GM12801 (cell line): ENCODE data around the gene ZER1.

ENCODE experiments used
- TF ChIP-seq, protein P1 (sequence below): IDR thresholded peaks from one replicate; pipeline ENCODE4 v1.5.1; 2011; ENCODE audit warnings: control low read depth; ENCODE audit not compliant: insufficient read length; ENCODE audit errors: extremely low read depth

ZER1 gene

DNA sequence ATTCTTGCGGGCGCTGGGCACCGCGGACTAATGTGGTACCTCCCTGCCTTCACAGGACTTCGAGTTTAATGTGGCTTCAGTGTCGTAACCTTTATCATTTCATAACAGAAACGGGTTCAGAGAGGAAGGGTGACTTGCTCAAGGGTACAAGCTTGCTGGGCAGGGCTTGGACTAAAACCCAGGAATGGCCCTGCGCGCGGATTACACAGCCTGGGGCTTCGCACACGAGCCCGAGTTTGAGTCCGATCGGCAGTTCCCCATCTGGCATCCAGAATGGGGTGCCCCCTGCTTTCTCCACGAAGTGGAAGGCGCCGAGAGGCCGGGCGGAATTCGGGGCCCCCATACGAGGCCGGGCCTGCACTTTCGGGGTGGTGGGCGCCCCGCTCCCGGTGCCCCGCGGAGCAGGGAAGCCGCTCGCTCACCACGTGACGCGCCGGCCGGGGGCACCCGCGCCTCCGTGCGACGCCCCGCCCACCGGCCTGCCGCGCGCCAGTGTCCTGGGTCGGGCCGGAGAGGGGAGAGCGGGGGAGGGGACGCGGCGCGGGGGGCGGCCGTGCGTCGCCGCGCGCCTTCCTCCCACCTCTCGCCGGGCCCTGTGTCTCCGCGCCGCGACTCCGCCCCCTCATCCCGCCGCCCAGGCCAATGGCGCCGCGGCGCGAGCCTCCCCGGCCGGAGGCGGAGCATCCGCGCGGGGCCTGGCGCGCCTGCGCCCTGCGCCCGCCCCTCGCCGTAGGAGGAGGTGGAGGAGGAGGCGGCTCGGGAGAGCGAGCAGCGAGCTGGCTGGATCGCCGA, 83.0 kb downstream of the ZER1 start, which contains the start of gene SET:
SET (plus strand) TSS at position 722 of the 792 bp plus-strand sequence. CDS start 361 bp downstream, outside the sequence.
- TF ChIP-seq, protein P1, sequence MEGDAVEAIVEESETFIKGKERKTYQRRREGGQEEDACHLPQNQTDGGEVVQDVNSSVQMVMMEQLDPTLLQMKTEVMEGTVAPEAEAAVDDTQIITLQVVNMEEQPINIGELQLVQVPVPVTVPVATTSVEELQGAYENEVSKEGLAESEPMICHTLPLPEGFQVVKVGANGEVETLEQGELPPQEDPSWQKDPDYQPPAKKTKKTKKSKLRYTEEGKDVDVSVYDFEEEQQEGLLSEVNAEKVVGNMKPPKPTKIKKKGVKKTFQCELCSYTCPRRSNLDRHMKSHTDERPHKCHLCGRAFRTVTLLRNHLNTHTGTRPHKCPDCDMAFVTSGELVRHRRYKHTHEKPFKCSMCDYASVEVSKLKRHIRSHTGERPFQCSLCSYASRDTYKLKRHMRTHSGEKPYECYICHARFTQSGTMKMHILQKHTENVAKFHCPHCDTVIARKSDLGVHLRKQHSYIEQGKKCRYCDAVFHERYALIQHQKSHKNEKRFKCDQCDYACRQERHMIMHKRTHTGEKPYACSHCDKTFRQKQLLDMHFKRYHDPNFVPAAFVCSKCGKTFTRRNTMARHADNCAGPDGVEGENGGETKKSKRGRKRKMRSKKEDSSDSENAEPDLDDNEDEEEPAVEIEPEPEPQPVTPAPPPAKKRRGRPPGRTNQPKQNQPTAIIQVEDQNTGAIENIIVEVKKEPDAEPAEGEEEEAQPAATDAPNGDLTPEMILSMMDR, result no peak

DNA sequence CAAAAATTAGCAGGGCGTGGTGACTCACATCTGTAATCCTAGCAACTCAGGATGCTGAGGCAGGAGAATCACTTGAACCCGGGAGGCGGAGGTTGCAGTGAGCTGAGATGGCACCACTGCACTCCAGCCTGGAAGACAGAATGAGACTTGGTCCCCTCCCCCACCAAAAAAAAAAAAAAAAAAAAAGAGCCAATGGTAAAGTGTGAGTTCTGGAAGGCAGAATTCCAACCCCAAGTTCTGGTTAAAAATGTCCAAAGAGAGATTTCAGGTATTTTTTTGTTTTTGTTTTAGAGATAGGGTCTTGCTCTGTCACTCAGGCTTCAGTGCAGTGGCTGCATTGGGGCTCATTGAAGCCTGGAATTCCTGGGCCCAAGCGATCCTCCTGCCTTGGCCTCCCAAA, 84.3 kb downstream of the ZER1 start:
- TF ChIP-seq, protein P1, result no peak

DNA sequence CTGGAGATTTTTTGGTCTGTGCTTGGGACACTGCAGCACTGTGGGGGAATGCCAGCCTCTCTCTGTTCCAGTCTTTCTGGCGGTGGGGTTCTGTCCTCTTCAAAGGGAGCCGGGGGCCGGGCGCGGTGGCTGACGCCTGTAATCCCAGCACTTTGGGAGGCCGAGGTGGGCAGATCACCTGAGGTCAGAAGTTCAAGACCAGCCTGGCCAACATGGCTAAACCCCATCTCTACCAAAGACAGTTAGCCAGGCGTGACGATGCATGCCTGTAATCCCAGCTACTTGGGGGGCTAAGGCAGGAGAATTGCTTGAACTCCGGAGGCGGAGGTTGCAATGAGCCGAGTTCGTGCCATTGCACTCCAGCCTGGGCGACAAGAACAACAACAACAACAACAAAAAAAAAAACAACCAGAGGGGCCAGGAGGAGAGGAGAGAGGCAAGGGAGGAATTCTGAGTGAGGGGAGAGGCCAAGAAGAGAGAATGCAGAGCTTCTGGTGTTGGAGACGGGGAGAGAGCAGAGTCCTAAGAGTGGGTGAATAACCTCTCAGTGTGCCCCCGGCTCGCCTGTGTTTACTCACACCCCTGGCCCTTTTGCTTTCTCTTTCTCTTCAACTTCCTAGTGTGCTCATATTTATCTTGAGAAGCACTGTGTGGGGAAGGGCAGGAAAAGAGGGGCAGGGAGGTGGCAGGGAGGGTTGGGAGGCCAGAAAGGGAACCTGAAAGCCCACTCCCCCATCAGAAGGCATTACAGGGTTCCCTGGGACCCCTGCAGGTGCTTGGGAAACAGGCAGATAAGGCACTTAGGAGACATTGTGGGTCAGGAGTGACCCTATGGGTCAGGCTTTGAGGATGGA, 85.9 kb downstream of the ZER1 start:
- TF ChIP-seq, protein P1, result no peak

DNA sequence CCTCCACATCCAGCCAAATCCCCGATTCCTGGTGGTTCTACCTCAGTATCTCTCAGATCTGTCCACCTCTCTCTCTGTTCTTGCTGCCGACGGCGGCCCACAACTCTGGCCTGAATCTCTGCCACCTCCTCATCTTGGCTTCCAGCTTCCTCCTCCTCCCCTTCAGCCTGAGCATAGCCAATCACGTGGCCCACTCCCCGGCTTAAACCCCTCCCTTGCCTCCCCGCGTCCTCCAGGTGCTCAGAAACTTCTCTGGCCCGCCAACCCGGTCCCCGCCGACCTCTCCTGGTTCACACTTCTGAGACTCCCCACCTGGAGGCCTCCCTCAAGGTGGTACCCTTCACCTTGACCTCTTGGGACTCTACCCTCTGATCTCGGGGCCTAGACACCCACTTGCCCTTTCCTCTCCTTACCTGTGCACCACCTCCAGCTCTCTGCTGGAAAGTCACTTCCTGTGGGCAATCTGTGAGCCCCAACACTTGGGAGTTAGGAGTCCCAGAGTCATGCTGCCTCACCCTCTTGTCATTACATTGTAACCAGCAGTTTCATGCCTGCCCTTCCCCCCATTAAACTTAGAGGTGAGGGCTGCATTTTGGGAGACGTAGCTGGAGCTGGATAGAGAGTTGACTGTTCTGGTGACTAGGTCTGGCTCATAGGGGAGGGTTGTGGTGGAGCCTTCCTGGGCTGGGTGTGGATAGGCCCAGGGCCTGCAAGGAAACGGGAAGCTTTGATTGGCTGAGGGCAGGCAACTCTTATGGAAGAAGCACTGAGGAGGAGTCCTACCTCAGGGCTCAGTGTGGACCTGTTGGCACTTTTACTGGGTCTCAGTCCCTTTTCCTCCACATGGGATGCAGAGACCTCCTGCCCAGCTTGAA, 87.2 kb downstream of the ZER1 start:
- TF ChIP-seq, protein P1, result no peak

DNA sequence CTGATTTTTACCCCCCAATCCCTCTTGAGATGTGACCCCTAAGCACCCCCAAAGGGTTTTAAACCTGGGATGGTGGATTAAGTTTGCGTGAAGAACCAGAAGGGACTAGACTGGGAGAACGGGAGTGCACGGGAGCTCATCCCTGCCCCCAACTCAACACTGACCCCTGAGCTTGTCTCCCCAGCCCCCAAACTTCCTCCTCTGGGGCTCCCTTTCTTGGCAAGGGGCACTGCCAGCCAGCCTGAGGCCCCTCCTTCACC, 87.7 kb downstream of the ZER1 start:
- TF ChIP-seq, protein P1, result no peak

DNA sequence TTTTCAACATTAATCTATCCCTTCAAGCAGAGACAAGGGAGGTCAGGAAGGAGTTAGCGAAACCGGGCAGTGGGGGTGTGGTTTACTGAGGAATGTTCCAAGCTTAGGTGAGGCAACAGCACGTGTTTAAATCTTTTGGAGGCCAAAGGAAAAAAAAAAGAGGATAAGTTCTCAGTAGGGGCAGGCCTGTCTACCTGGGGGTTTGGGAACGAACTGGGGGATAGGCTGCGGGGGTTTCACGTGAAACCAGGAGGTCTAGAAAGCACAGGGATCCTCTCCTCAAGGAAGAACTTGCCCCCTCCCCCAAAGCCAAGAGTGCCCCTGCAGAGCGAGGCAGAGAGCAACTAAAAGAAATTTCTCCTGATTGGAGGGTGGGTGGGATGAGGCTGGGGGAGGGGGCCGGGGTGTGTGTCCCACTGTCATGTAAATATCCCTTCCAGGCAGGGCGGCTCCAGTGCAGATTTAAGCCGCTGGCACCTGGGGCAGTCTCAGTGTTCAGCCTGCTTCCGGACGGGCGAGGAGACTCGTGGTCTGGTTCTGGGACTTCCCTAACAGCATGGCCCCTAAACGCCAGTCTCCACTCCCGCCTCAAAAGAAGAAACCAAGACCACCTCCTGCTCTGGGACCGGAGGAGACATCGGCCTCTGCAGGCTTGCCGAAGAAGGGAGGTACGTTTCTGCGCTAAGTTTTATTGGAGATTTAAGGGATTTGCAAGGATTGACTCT, 88.2 kb downstream of the ZER1 start:
- TF ChIP-seq, protein P1, result no peak
